Adrenal gland (tissue), 5 donors: ENCODE data around the gene ZNF133.

Source experiments
- CTCF ChIP-seq, 6 experiments: fragments of 450-650 bp in 4 of 6; fragments of 200-600 bp in 2 of 6; sonication (generic) in 1 of 6; IDR thresholded peaks; 1 replicate in 5 of 6; 2 replicates in 1 of 6; pipeline versions ENCODE4 v1.5.1 to v1.8.0; 2016 to 2021; ENCODE audit warnings: antibody characterized with exemption in 6 of 6, mild to moderate bottlenecking in 2 of 6, moderate library complexity in 1 of 6
- POLR2A ChIP-seq, 2 donors: fragments of 450-650 bp; IDR thresholded peaks; one replicate each; pipeline ENCODE4 v1.6.1; 2017; ENCODE audit warnings: antibody characterized with exemption in 2 of 2, mild to moderate bottlenecking in 2 of 2, moderate library complexity in 1 of 2
- donor health status: DM: no; HTN: no; CAD: no.

GRCh38 chr20:18288749-18289267 is 481 bp downstream of the ZNF133 start:
- TF ChIP-seq CTCF (IDR thresholded peaks at IDR 0.05), result no peak
- TF ChIP-seq POLR2A (IDR thresholded peaks at IDR 0.05), result no peak
